DOHH2 (cell line): ENCODE data around the gene WFIKKN2.
A peak's percentile ranks its signal among the peaks of the same experiment; 100 is the strongest.

Experiments used
- H3F3A ChIP-seq: fragments of 200-600 bp; sonication (generic), shearing (Covaris generic); 2 replicates; pipeline ENCODE4 v1.6.0; 2016; ENCODE audit warnings: antibody characterized with exemption, mild to moderate bottlenecking; ENCODE audit not compliant: control insufficient read depth, insufficient read depth
- H3K27ac ChIP-seq: fragments of 200-600 bp; sonication (generic); 2 replicates; pipeline ENCODE4 v1.5.1; 2014; ENCODE audit warnings: low read depth, mild to moderate bottlenecking, low read length, moderate library complexity
- H3K27me3 ChIP-seq: fragments of 200-600 bp; sonication (generic); 2 replicates; pipeline ENCODE4 v1.6.1; 2014; ENCODE audit warnings: mild to moderate bottlenecking, low read length, mixed read lengths; ENCODE audit not compliant: control insufficient read depth
- H3K36me3 ChIP-seq: fragments of 200-600 bp; sonication (generic); 2 replicates; pipeline ENCODE4 v1.6.1; 2014; ENCODE audit warnings: mild to moderate bottlenecking, low read length, moderate library complexity, mixed read lengths; ENCODE audit not compliant: control insufficient read depth
- H3K4me1 ChIP-seq: fragments of 200-600 bp; sonication (generic); 2 replicates; pipeline ENCODE4 v1.6.1; 2014; ENCODE audit warnings: mild to moderate bottlenecking, low read length, mixed read lengths; ENCODE audit not compliant: control insufficient read depth
- H3K4me2 ChIP-seq: fragments of 200-600 bp; sonication (generic); 2 replicates; pipeline ENCODE4 v1.6.0; 2014; ENCODE audit warnings: mild to moderate bottlenecking, low read length, moderate library complexity
- H3K4me3 ChIP-seq: fragments of 200-600 bp; sonication (generic); 2 replicates; pipeline ENCODE4 v1.5.1; 2014; ENCODE audit warnings: mild to moderate bottlenecking, low read length, mixed read lengths
- H3K79me2 ChIP-seq: fragments of 200-600 bp; sonication (generic); 2 replicates; pipeline ENCODE4 v1.6.1; 2014; ENCODE audit warnings: mild to moderate bottlenecking, low read length, mixed read lengths; ENCODE audit not compliant: control insufficient read depth
- H3K9me2 ChIP-seq: fragments of 200-600 bp; sonication (generic); replicated peaks from 2 replicates; pipeline ENCODE4 v1.6.1; 2014; ENCODE audit warnings: mild to moderate bottlenecking, low read length, mixed read lengths; ENCODE audit not compliant: control insufficient read depth
- H3K9me3 ChIP-seq: fragments of 200-600 bp; sonication (generic); 2 replicates; pipeline ENCODE4 v1.6.1; 2014; ENCODE audit warnings: antibody characterized with exemption, low read length, mixed read lengths; ENCODE audit not compliant: control insufficient read depth, insufficient read depth
- H4K20me1 ChIP-seq: fragments of 200-600 bp; sonication (generic); 2 replicates; pipeline ENCODE4 v1.6.0; 2014; ENCODE audit warnings: low read depth, mild to moderate bottlenecking, antibody characterized with exemption, low read length, moderate library complexity; ENCODE audit not compliant: control insufficient read depth, insufficient read depth
- EZH2phosphoT487 ChIP-seq: fragments of 200-600 bp; sonication (generic); IDR thresholded peaks from 2 replicates; pipeline ENCODE4 v1.6.1; 2017; ENCODE audit warnings: borderline replicate concordance, mild to moderate bottlenecking, antibody characterized with exemption, low read length, moderate library complexity, mixed read lengths
- TF ChIP-seq, protein P1 (sequence below): fragments of 200-600 bp; sonication (generic); IDR thresholded peaks from one replicate; pipeline ENCODE4 v1.5.1; 2014; ENCODE audit warnings: antibody characterized with exemption, mild to moderate bottlenecking, low read depth, low read length; ENCODE audit not compliant: poor library complexity, severe bottlenecking

Gene WFIKKN2

DNA sequence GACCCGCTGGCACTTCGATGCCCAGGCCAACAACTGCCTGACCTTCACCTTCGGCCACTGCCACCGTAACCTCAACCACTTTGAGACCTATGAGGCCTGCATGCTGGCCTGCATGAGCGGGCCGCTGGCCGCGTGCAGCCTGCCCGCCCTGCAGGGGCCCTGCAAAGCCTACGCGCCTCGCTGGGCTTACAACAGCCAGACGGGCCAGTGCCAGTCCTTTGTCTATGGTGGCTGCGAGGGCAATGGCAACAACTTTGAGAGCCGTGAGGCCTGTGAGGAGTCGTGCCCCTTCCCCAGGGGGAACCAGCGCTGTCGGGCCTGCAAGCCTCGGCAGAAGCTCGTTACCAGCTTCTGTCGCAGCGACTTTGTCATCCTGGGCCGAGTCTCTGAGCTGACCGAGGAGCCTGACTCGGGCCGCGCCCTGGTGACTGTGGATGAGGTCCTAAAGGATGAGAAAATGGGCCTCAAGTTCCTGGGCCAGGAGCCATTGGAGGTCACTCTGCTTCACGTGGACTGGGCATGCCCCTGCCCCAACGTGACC, 5.0 kb downstream of the WFIKKN2 start:
- Histone ChIP-seq H3K4me3 (no peak overlapping the region), H3K27me3 (no peaks in the 10 kb centered on the region)
- TF ChIP-seq EZH2phosphoT487 = no peak
- TF ChIP-seq, protein P1, sequence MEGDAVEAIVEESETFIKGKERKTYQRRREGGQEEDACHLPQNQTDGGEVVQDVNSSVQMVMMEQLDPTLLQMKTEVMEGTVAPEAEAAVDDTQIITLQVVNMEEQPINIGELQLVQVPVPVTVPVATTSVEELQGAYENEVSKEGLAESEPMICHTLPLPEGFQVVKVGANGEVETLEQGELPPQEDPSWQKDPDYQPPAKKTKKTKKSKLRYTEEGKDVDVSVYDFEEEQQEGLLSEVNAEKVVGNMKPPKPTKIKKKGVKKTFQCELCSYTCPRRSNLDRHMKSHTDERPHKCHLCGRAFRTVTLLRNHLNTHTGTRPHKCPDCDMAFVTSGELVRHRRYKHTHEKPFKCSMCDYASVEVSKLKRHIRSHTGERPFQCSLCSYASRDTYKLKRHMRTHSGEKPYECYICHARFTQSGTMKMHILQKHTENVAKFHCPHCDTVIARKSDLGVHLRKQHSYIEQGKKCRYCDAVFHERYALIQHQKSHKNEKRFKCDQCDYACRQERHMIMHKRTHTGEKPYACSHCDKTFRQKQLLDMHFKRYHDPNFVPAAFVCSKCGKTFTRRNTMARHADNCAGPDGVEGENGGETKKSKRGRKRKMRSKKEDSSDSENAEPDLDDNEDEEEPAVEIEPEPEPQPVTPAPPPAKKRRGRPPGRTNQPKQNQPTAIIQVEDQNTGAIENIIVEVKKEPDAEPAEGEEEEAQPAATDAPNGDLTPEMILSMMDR = no peak

DNA sequence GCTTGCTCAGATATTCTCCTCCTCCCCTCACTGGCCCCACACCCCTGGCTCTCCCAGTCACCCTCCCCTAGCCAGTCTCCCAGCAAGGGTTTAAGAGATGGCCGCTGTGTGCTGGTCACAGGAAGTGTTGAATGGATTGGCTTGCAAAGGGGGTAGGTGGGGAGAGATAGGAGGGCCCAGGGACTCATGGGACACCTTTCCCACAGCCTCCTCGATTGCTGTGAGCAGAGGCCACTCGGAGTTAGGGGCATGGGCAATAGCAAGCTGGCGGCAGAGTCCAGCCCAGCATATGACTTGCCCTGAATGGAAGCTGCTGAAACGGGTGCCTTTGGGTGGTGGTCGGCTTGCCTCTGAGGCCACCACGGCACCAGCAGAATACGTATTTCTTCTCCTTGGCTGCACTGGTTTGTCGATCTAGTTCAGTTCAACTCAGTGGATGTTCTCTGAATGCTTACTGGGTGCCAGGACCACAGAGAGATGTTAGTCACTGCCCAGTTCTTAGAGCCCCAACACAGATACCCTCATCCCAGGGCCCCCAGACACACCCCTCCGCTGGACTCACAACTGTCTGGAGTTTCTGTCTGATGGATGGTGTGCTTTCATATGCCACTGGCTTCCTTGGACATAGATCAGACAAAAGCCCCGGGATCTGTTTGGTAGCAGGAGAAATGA, 6.0 kb downstream of the WFIKKN2 start:
- Histone ChIP-seq H3K4me2 (no peak overlapping the region), H3K4me1 (no peaks in the 10 kb centered on the region), H3K9me3 (no peaks in the 10 kb centered on the region), H3K9me2 (no peaks in the 10 kb centered on the region), H3K27ac (no peak overlapping the region), H3F3A (no peaks in the 10 kb centered on the region), H3K4me3 (no peak overlapping the region), H3K36me3 (no peaks in the 10 kb centered on the region), H4K20me1 (no peaks in the 10 kb centered on the region), H3K27me3 (no peaks in the 10 kb centered on the region), H3K79me2 (no peaks in the 10 kb centered on the region)
- TF ChIP-seq, protein P1 = no peak
- no peak for TF ChIP-seq EZH2phosphoT487

More for the DNA sequence above, 5.0 kb downstream of the WFIKKN2 start:
- no peaks in the 10 kb centered on the region for H3F3A ChIP-seq
- no peak overlapping the region for H3K27ac ChIP-seq
- H4K20me1 ChIP-seq = no peaks in the 10 kb centered on the region
- H3K4me1 ChIP-seq = no peaks in the 10 kb centered on the region
- H3K9me3 ChIP-seq = no peaks in the 10 kb centered on the region
- H3K9me2 ChIP-seq = no peaks in the 10 kb centered on the region
- no peaks in the 10 kb centered on the region for H3K36me3 ChIP-seq
- H3K4me2 ChIP-seq = no peak overlapping the region
- H3K79me2 ChIP-seq = no peaks in the 10 kb centered on the region

DNA sequence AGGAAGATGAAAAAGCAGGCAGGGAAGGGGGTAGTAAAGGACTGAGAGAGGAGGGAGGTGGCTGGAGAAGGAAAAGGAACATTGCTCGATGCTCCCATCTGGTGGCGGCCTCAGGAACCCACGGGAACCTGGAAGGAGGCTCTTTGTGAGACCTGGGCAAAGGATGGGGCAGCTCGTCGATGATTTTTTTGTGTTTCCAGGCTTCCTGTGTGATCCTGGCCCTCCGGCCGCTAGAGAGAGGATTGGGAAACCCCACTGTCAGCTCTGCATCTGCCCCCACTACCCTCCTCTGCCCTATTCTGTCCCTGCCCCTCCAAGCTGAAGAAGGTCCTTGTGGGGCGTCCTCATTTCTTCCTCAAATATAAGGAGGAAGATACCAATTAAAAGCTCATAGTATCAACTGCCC, 6.6 kb downstream of the WFIKKN2 start:
- no peaks in the 10 kb centered on the region for H4K20me1 ChIP-seq
- H3K36me3 ChIP-seq = no peaks in the 10 kb centered on the region
- H3K27me3 ChIP-seq = no peaks in the 10 kb centered on the region
- H3F3A ChIP-seq = no peaks in the 10 kb centered on the region
- H3K4me3 ChIP-seq = no peak overlapping the region
- H3K9me2 ChIP-seq = no peaks in the 10 kb centered on the region
- no peak for TF ChIP-seq EZH2phosphoT487
- TF ChIP-seq, protein P1 = peak; percentile 69
- no peak overlapping the region for H3K27ac ChIP-seq
- no peaks in the 10 kb centered on the region for H3K4me1 ChIP-seq
- no peaks in the 10 kb centered on the region for H3K79me2 ChIP-seq
- H3K9me3 ChIP-seq = no peaks in the 10 kb centered on the region
- H3K4me2 ChIP-seq = no peak overlapping the region
